GM19468 (cell line): ENCODE results near the gene METTL13.

Source experiments
- ATAC-seq: cut with Tn5 transposase; IDR thresholded peaks from one replicate; pipeline ENCODE4 v1.9.1; 2021; ENCODE audit warnings: mild to moderate bottlenecking, moderate library complexity, moderate number of reproducible peaks; ENCODE audit not compliant: unreplicated experiment; ENCODE audit errors: extremely low read depth

The METTL13 gene

DNA sequence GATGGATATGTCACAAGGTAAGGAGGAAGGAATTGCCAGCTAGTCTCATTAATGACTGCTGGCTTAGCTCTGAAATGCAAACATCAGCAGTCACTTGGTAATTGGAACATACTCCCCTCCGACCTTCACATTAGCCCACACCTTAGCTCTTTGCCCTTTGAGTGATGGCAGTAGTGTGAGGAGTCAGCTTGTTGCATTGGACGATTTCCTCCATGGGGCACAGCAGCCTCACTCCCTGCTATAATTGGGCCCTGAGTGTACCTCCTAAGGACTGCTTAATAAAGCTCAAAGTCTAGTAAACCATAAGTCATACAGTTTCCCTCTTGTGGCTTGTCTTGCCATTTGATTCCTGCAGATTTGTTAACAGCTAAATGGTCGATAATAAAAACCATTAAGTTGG, 19.4 kb downstream of the METTL13 start:
- no peak for ATAC-seq

DNA sequence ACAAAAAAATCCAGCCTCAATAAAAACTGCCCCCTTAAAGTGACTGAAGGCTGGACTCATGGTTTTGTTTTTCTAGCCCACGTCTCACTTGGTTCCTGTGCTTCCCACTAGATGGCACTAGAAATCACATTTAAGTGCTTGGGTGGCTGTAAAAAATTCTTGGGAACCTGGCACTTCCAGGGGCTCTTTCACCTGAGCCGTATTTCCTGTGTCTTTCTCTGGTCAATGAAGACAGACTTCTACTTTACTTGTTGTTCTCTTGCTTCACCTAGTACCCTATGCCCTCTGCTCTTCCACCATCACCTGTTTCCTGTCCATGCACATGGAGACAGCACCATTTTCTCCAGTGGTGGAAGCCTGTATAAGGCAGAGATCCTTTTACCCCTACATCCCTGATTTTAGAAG, 20.0 kb downstream of the METTL13 start:
- ATAC-seq, result no peak

DNA sequence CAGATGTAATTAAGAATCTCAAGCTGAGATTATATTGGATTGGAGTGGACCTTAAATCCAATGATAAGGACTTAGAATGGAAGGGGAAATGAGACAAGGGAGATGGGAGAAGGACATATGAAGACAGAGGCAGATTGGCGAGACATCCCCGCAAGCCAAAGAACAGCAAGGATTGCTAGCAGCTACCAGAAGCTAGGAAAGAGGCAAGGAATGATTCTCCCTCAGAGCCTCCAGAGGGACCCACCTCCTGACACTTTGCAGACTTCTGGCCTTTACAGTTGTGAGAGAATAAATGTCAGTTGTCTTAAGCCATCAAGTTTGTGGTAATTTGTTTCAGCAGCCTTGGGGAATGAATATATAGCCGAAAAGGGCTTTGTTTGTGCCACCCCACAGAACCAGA, 20.7 kb downstream of the METTL13 start:
- no peak for ATAC-seq

DNA sequence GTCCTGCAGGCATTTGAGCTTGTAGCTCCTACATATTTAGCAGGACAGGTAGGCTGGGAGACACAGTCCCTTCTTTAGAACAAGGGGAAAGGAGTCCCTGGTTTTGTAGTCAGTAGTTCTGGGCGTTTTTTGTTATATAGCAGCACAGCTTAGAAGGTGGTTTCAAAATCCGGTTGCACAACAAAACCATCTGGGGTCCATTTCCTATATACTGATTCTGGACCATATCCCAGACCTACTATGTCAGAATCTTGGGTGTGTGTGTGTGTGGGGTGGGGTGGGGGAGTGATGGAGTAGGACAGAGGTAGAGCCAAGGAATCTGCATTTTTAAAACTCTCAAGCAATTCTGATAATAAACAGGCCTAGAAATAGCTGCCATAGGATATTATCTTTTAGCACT, 21.6 kb downstream of the METTL13 start:
- ATAC-seq, result no peak

DNA sequence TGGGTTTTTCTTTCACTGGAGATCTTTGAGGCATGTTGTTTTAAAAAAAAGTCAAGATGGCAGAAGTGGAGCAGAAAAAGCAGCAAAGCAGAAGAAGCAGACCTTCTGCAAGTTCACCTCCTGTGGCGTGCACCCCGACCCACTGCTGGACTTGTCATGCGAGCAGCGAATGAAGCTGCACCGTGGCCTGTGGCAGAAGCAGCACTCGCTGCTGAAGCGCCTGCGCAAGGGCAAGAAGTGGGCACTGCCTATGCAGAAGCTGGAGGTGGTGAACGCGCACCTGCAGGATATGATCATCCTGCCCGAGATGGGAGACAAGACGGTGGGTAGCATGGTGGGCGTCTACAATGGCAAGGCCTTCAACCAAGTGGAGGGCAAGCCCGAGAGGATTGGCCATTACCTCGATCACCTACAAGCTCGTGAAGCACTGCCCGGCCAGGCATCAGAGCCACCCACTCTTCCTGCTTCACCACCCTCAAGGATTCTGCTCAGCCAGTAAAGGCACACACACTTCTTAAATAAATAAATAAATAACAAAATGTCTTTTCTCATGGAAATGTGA, 22.1 kb downstream of the METTL13 start:
- no peak for ATAC-seq

DNA sequence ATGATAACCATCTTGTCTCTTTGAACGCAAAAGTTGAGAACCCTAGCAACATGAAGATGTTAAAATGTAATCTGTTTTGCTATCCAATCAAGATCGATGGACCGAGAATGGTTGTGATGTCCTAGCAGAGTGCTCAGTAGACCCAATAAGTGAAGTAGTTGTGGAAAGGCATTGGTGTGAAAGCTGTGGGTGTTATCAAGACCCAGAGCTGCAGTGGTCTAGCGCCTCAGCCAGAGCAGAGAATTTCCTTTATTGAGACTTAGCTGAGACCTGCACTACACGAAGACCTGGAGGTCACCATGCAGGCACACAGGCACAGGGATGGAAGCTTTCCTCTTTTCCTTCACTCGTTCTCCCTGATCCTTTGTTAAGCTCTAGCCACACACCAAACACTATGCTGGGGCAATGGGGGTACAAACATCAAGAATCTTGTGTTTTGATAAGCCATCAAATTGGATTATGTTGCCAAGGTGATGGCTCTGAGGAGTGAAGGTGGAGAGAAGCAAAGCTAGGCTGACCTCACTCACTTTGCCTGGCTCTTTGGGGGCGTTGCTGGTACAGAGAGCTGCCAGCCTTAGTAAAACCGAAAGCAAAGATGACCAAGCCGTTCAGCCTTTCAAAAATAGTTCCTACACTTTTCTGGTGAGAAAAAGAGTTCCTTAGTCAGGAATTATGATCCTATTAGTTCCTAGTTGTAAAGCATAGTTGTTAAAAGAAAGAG, 24.1 kb downstream of the METTL13 start:
- ATAC-seq, result no peak

DNA sequence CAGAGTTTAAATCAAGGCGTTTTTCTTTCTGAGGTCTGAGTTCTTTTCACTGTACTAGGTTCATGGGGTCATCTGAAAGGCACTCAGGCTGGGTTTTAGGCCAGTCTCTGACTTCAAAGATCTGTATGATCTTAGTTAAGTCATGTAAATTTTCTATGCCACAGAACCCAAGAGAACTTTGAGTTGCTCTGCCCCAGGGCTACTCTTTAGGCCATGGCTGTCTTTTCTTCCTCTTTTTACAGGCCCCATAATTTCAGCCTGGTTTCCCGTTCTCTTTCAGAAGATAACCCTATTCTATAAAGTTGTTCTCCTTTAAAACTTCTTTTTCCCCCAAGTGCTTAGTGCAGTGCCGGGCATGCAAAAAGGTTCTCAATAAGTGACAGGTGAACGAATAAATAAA, 26.1 kb downstream of the METTL13 start:
- ATAC-seq, result no peak

DNA sequence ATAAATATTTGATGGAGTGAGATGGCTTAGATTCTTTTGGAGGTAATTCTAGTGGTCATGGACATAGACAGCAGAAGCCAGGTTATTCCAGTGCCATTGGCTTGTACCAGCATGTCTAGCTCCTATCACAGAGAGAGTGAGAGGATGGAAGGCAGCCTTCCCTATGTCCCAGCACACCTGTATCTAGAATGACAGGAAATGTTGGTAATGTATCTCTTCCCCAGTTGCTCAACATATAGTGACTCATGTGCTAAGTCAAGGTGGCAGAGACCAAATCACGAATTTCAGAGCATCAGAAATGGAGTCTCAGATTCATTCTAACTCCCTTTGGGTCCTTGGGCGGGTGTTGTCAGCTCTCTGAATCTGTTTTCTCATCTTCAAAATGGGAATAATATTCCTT, 28.4 kb downstream of the METTL13 start:
- ATAC-seq, result no peak

DNA sequence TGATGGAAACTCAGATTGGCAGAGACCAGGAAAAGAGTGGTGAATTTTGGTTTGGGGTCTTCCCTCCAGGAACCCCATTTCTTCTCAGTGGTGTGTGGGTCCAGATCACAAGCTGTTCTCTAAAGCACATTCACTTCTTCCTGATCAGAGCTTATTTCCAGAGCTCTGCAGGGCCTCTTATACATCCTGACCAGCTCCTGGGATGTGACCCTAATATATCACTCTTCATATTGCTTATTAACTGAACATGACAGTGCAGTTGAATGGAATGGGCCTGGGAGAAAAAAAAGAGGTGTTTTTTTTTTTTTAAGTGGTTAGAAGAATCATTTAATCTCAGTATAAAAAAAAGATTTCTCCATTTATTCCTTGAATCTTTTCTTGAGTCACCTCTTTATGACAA, 30.2 kb downstream of the METTL13 start:
- no peak for ATAC-seq

DNA sequence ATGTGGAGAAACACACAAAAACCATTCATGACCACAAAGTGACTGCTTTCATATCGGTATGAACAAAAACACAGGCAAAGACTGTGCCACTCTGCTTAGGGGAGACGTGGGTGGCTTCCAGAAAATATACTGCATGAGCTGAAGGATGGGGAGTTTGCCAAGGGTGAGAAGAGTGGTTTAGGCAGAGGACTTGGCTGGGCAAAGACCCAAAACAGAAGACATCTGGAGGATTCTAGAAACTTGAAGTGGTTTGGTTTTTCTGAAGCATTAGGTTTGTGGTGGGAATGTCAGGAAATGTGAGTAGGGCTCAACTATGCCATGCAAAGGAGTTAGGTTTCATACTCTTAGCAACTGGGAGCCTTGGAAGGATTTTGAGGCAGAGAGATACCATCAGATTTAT, 33.2 kb downstream of the METTL13 start:
- ATAC-seq, result no peak

DNA sequence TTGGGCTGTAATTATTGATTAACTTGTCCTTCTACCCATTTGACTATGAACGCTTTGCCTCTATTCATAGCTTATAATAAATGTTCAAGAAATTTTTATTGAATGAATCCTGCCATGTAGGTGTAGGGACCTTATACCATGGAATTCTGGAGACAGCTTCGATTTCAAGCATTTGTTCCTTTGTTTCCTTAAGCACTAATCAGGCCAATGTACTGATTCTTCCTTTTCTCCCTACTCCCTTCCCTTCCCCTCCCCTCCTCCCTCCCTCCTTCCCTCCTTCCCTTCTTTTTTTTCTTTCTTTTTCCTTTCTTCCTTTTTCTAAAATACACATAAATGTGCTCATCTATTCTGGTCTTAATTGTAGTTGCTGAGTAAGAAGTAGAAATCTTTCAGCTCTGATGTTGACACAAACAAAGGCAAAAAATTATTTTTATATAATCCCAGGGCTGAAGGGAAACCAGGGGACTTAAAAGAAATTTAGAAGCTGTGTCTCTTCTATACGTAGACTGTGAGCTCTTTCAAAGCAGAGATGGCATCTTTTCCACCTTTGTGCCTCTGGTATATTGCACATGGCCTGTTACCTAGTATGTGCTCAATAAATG, 34.9 kb downstream of the METTL13 start:
- ATAC-seq, result no peak

DNA sequence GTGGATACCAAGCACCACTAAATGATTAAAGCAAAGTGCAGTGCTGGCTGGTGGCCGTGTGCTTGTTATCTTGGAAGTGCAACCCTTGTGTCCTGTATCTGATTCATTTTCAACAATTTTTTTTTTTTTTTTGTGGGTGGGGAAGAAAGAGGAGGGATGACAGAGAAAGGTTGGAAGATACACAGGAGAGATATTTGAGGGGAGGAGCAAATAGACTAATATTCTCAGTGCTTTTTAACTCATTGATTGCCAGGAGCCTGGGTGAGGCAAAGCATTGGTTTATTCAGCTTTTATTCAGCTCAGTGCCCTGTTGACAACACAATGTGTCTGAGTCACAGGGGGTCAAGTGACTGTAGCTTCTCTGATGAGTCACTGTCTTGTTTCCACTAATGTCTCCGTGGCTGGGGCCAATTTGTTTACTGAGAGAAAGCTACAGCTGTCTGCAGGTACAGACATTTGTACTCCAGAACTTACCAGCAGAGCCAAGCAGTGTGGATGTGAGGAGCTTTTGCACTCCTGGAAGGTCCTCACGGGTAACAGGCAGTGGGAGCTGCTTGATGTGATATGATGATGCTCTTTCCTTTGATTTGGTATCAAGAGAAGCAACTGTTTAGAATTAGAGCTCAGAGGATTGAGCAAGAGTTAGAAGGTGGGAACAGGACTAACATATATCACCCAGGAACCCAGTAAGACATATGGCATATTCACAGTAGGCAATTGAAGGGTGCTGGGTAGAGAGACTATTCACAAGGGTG, 36.2 kb downstream of the METTL13 start:
- no peak for ATAC-seq

DNA sequence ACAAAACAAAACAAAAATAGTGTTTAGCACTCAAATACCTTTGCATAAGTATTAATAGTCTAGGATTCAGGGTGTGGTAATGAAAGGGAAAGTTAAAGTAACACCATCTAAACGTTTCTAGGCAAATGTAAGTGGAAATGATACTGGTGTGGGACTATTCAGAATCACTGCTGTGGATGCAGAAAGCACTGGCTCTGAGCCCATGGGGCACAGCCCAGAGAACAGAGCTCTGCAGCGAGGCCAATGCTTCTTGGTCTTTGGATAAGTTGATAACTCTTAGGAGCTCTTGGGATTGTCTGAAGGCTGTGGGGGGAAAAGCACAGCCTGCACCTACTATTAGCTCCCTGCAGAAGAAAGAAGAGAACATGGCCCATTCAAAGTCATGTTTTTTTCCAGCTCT, 38.5 kb downstream of the METTL13 start:
- ATAC-seq, result no peak

DNA sequence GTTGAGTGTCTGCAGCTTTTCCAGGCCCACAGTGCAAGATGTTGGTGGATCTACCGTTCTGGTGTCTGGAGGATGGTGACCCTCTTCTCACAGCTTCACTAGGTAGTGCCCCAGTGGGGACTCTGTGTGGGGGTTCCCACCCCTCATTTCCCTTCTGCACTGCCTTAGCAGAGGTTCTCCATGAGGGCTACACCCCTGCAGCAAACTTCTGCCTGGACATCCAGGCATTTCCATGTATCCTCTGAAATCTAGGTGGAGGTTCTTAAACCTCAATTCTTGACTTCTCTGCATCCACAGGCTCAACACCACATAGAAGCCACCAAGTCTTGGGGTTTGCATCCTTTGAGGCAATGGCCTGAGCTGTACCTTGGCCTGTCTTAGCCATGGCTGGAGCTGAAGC, 45.5 kb downstream of the METTL13 start:
- ATAC-seq, result no peak

DNA sequence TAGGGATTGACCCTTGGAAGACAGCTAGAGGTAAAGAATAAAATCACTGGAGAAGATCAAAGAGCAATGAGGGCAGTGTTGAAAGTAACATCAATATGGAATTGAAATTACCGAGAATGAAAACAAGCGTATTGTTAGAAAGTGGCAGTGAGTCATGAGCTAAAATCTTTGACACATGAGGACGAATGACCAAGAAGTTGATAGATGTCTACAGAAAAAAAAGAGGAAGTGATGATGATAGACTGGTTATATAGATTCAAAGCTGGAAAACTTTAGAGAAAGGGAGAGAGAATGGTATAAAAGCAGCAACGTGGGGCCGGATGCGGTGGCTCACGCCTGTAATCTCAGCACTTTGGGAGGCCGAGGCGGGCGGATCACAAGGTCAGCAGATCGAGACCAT, 47.3 kb downstream of the METTL13 start:
- no peak for ATAC-seq

DNA sequence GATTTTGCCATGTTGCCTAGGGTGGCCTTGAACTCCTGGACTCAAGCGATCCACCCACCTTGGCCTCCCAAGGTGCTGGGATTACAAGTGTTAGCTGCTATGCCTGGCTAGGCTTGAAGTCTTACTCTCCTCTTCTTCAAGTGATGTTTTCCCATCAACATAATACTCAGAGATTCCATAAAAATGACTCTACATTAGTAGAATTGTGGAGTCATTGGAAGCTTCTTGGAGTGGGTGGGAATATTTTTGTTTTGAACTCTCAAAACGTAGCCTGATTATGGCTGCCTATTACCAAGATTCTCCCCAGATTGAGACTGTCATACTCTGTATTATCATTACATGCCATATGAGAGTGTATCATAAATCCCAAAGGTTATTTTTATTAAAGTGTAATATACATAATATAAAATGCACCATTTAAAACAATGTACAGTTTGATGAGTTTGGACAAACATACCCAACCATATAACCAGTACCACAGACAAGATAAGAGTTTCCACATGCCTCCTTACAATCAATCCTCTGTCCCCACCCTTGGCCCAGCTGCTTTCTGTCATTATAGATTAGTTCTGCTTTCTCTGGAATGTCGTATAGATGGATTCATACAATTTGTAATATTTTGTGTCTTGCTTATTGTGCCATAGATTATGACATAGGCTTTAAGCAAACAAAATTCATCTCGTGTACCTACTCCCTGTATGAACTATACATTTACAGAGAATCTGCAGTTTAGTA, 51.8 kb downstream of the METTL13 start:
- ATAC-seq, result no peak

DNA sequence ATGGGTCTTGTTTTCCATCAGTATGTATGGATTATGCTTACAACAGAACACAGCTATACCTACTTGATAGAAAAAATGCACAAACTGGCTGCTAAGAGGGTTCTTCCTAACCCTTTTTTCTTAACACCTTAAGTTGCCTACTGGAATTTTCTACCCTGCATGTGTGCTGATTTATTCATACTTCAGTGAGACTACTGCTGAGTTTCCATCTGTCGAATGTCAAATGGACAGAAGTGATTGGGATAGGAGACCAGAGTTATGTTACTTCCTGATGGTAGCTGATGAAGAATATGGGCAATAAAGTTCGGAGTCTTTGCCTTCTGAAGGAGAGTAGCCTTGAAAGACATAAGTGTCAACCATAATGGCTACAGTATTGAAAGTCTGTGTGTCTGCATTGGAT, 53.4 kb downstream of the METTL13 start:
- no peak for ATAC-seq

DNA sequence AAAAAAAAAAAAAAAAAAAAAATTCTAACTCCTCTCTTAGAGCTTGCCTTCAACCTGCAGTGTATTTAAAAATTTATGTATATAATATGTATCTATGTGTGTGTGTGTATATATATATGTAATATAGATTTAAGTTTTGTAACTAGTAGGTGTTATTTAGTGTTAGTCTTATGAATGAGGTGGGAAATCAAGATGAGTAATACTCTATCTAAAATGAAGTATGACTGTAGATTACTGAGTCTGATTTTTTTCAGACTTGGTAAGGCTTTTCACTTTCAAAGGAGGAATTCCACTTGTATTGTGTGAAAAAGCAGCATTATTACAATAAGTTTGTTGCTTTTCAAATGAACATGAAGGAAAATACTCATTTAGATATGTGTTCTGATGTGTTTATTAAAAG, 54.4 kb downstream of the METTL13 start:
- no peak for ATAC-seq

DNA sequence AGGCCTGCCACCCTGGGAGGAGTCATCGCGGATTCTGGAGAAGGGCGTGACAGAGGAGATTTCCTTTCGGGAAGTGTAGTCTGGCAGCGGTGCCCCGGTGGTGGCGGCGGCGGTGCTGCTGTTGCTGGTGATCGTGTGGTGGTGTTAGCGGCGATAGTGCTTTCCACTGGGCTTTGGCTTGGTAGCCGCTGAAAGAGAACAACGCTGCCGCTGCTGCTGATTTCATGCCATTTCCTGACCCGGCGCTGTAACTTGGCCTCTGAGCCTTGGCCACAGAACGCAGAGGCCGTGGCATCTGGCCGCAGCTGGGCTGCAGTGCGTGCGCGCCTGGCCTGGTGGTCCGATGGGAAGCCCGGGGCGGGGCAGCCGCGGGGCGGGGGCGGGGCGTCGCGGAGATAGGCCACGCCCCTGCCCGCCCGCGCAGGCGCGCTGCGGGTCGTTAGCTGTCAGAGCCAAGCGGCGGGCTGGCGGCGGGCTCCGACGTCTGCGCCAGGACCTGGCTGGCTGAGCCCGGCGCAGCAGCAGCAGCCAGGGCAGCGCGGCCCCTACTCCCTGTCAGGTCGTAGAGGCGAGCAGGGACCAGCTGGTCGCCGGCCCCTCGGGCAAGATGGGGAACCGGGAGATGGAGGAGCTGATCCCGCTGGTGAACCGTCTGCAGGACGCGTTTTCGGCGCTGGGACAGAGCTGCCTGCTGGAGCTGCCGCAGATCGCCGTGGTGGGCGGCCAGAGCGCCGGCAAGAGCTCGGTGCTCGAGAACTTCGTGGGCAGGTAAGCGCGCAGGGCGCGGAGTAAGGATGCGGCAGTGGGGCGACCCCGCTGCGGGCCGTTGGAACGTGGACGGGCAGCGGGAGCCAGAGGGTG, 59.8 kb downstream of the METTL13 start, which contains the start of gene DNM3:
Gene DNM3 (plus strand): TSS at position 449 of the 861 bp plus-strand sequence. CDS start 159 bp downstream, at position 608.
- ATAC-seq, result peak; percentile 48
